Breast epithelium (tissue), 3 donors: Measurements from ENCODE around the gene MEOX2.

Experiments
- POLR2AphosphoS5 ChIP-seq, 3 donors: sonication (generic); formaldehyde crosslinking; IDR thresholded peaks; one replicate each; pipeline ENCODE4 v1.6.1; 2017; ENCODE audit warnings: antibody characterized with exemption in 3 of 3
- TF ChIP-seq, protein P1 (sequence below), 3 donors: fragments of 450-650 bp; IDR thresholded peaks; one replicate each; pipeline ENCODE4 v1.5.1; 2016 to 2017; ENCODE audit warnings: antibody characterized with exemption in 3 of 3, mild to moderate bottlenecking in 3 of 3, moderate library complexity in 3 of 3

DNA sequence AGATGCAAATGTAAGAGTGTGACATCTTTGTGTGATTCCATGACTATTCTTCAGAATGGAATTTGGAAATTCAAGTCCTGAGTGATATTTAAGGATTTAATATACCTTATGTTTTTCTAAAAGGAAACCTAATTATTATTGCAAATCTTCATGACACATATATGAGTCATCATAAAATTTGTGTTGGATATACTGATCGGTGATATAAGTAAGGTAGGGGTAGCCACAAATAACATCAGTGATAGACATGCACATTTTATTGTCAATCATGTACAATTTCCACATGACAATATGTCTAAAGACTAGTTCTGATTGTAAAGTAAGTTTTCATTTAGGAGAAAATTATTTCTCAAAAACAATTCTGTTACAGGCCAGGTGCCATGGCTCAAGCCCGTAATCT, 65.0 kb downstream of the MEOX2 start:
- no peak for TF ChIP-seq POLR2AphosphoS5 (IDR thresholded peaks at IDR 0.05)
- TF ChIP-seq, protein P1, sequence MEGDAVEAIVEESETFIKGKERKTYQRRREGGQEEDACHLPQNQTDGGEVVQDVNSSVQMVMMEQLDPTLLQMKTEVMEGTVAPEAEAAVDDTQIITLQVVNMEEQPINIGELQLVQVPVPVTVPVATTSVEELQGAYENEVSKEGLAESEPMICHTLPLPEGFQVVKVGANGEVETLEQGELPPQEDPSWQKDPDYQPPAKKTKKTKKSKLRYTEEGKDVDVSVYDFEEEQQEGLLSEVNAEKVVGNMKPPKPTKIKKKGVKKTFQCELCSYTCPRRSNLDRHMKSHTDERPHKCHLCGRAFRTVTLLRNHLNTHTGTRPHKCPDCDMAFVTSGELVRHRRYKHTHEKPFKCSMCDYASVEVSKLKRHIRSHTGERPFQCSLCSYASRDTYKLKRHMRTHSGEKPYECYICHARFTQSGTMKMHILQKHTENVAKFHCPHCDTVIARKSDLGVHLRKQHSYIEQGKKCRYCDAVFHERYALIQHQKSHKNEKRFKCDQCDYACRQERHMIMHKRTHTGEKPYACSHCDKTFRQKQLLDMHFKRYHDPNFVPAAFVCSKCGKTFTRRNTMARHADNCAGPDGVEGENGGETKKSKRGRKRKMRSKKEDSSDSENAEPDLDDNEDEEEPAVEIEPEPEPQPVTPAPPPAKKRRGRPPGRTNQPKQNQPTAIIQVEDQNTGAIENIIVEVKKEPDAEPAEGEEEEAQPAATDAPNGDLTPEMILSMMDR (IDR thresholded peaks at IDR 0.05): no peak
